Effector memory CD4-positive, alpha-beta T cell (primary cell): ENCODE results near the gene EVI2A.
"Not testable (repeated sequence)": the region's sequence is repeated elsewhere in the genome, so short reads cannot be mapped to it uniquely, and the experiment has no call there.

Source experiments
- DNase-seq, 3 donors: peaks; one replicate each; pipeline ENCODE4 v3.0.0-alpha.2; 2020
- H3K27ac ChIP-seq: 2 replicates; pipeline ENCODE4 v1.7.0; 2013; ENCODE audit warnings: mild to moderate bottlenecking, low read length, moderate library complexity; ENCODE audit not compliant: insufficient read depth, poor library complexity, severe bottlenecking
- H3K27me3 ChIP-seq: replicated peaks from 2 replicates; pipeline ENCODE4 v1.7.0; 2013; ENCODE audit warnings: mild to moderate bottlenecking, low read length; ENCODE audit not compliant: insufficient read depth, control insufficient read depth, poor library complexity, severe bottlenecking
- H3K36me3 ChIP-seq: 2 replicates; pipeline ENCODE4 v1.7.0; 2013; ENCODE audit warnings: mild to moderate bottlenecking, low read length, moderate library complexity; ENCODE audit not compliant: control insufficient read depth, insufficient read depth
- H3K4me1 ChIP-seq: 2 replicates; pipeline ENCODE4 v1.7.0; 2013; ENCODE audit warnings: low read length, mild to moderate bottlenecking; ENCODE audit not compliant: control insufficient read depth, insufficient read depth, poor library complexity, severe bottlenecking
- H3K4me3 ChIP-seq: 2 replicates; pipeline ENCODE4 v1.7.0; 2013; ENCODE audit warnings: low read length, low read depth, mild to moderate bottlenecking; ENCODE audit not compliant: insufficient read depth, poor library complexity, severe bottlenecking
- H3K9me3 ChIP-seq: 2 replicates; pipeline ENCODE4 v1.7.0; 2013; ENCODE audit warnings: mild to moderate bottlenecking, low read length, moderate library complexity; ENCODE audit not compliant: control insufficient read depth

Gene EVI2A

DNA sequence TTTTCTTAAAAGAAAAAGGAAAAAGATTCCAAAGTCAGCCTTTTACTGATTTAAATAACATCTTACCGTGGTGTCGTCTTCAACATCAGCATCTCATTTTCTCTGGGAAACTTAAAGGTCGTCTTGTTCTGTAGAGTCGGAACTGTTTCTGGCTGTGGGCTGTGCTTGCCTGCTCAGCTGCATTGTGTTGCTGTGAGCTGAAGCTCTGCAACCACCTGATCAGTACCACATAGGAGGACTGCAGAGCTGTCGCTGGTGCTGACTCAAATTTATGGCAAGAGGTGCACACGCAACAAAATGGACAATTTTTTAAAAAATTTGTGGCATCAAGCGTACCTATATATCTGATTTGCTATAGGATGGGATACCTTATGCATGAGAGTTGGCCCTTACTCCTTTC lies 24.3 kb downstream of the EVI2A start, which contains the start of gene OMG:
Gene OMG, minus strand, starts transcription at position 150 of the 400 bp plus-strand sequence. CDS start 908 bp downstream, outside the sequence.
- no peak within 1 kb of the TSS for H3K27ac ChIP-seq
- no peaks in the 10 kb centered on the region for H3K36me3 ChIP-seq
- no peaks in the 10 kb centered on the region for H3K27me3 ChIP-seq
- H3K4me3 ChIP-seq, result no peak within 1 kb of the TSS
- no peaks in the 10 kb centered on the region for H3K4me1 ChIP-seq
- no peak for DNase-seq
- H3K9me3 ChIP-seq, result no peaks in the 10 kb centered on the region

DNA sequence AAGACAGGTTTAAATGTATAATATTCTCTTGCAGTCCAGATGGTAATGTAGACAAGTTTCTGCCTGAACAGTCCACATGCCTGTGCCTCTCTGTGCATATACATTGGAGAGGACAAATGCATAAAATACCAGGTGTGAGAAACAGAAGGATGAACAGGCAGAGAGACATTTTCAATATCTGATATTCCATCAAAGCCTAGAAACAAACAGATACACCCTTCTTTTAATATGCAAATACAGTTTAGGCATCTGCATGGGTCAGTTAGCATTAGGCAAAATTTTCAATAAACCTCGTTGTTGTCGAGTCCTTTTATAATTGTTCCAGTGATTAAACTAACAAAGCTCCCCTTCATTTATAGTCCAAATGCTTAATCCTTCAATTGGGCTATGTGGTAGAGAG lies 25.3 kb downstream of the EVI2A start:
- Histone ChIP-seq H3K27me3 (no peaks in the 10 kb centered on the region), H3K4me3 (no peak overlapping the region), H3K36me3 (no peaks in the 10 kb centered on the region), H3K4me1 (no peaks in the 10 kb centered on the region), H3K27ac (no peak overlapping the region), H3K9me3 (no peaks in the 10 kb centered on the region)
- DNase-seq, result no peak

DNA sequence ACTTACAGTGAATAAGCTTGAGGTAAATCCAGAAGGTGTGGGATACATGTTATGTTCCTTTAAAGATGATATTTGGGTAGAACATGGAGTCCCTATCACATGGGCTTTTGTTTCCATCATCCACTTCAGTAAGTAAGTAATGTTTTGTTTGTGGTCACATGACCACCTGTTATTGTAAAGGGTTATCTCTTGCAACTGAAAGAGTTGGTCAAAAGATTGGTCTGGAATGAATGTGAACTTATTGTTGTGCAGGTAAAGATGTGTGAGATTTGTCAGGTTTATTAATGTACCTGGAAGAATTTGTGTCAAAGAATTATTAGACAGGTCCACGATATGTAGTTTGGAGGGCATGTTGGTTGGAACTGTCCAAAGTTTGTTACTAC lies 25.9 kb downstream of the EVI2A start:
- H3K9me3 ChIP-seq, result no peaks in the 10 kb centered on the region

DNA sequence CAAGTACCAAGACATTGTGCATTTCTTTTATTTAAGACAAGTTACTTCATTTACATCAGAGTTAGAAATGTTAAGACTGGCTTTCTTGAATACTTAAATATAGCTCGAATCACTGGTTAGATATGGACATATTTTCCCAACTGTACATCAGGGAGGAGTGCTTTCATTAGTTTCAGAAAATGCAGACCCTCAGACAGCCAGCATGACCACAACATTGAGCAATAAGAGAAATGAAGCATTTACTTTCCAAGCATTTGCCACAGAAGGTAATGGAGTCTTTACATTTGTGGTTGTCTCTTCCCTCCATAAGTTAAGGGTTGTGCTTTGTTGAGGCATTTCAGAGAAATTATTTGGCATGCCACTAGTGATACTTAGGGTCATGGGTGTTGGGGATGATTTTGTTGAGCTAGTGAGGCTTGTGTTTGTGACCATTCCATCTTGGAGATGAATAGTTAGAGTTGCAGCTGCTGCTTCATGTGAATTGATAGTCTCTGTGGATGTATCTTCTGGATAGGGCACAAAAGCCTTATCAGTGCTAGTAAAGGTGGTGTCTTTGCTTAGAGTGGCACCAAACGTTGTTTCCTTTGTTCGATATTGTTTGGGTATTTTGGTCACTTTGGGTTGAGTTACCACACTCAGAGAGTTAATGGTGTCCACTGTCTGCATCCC lies 26.5 kb downstream of the EVI2A start:
- Histone ChIP-seq H3K36me3 (no peaks in the 10 kb centered on the region), H3K27me3 (no peaks in the 10 kb centered on the region), H3K4me3 (no peak overlapping the region), H3K4me1 (no peaks in the 10 kb centered on the region), H3K27ac (no peak overlapping the region), H3K9me3 (no peaks in the 10 kb centered on the region)
- no peak for DNase-seq

More for the DNA sequence above, 25.9 kb downstream of the EVI2A start:
- Histone ChIP-seq H3K27ac (no peak overlapping the region), H3K27me3 (no peaks in the 10 kb centered on the region), H3K36me3 (no peaks in the 10 kb centered on the region), H3K4me1 (no peaks in the 10 kb centered on the region), H3K4me3 (no peak overlapping the region)
- no peak for DNase-seq

DNA sequence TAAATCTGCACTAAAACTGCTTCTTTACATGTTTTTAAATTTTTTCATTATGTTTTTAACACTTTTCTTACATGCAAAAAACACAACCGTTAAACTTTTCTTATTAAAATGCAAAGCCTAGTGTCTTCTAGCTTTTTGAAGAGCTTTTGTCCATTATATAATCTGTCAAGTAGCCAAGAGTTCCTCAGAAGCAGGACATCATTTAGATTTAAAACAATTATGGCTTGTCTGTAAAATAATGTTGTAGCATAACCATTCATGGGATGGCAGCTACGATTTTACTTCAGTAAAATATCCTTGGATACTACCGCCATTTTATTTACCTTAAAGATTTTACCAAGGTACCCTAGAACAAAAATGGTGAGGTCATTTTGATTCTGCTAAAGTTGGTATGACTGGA lies 27.2 kb downstream of the EVI2A start:
- H3K27ac ChIP-seq, result no peak overlapping the region
- no peaks in the 10 kb centered on the region for H3K9me3 ChIP-seq
- no peak for DNase-seq
- H3K4me1 ChIP-seq, result no peaks in the 10 kb centered on the region
- no peaks in the 10 kb centered on the region for H3K27me3 ChIP-seq
- no peak overlapping the region for H3K4me3 ChIP-seq
- H3K36me3 ChIP-seq, result no peaks in the 10 kb centered on the region

DNA sequence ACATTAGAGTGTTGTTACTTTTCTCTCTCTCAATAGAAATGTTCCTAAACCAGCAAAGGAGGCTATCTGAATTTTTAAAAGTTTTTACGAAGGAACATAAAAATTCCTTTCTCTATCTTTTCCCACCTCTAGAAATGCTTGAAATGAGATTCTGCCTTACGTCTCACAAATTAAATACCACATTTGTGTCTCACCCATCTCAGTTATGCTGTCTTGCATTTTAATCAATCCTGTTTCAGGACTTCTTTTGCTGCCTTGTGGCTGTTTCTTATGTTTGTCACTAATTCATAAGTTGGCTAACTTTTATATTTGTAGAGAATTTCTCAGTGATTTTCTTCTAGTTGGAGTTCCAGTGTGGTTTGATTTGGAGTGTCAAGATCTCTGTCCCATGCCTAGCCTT lies 27.8 kb downstream of the EVI2A start:
- H3K27ac ChIP-seq, result no peak overlapping the region

DNA sequence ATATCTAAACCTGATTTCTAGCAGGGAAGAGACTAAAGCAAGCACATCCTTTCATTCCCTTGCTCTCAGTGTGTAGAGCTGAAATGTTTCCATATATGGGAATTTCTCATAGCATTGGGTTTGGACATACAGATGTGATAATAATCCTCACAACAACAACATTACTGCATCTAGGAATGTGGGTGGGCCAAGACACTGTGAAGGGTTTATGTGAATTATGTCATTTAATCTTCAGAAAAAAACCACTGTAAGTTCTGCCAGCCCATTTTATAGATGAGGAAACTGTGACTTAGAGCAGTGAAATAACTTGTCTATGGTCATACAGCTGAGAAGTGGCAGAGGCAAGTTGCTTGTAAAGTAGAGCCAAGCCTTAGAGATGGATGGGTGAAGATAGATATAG lies 29.6 kb downstream of the EVI2A start:
- Histone ChIP-seq H3K36me3 (no peaks in the 10 kb centered on the region), H3K27ac (no peak overlapping the region), H3K4me3 (no peak overlapping the region), H3K4me1 (no peaks in the 10 kb centered on the region), H3K27me3 (no peaks in the 10 kb centered on the region), H3K9me3 (no peaks in the 10 kb centered on the region)
- DNase-seq, result no peak

More for the DNA sequence above, 27.8 kb downstream of the EVI2A start:
- DNase-seq, result no peak
- Histone ChIP-seq H3K36me3 (no peaks in the 10 kb centered on the region), H3K4me1 (no peaks in the 10 kb centered on the region), H3K4me3 (no peak overlapping the region), H3K9me3 (no peaks in the 10 kb centered on the region), H3K27me3 (no peaks in the 10 kb centered on the region)

DNA sequence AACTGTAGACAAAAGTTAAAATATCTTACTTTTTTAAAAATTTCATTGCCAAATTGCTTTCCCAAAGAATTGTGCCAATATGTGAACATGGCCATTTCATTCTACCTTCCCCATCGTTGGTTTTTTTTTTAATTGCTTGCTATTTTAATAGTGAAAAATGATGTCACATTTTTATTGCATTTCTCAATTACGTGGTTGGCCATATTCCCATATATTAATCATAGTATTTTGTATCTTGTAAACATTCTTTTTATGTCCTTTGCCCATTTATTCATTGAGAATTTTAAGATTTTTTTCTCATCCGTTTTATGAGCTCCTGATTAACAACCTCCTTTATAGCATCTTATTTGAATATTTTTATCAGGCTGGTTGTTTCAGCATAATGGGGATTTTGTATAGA lies 31.6 kb downstream of the EVI2A start:
- DNase-seq, result no peak
- H3K4me1 ChIP-seq, result no peaks in the 10 kb centered on the region
- no peaks in the 10 kb centered on the region for H3K9me3 ChIP-seq
- no peak overlapping the region for H3K27ac ChIP-seq
- H3K27me3 ChIP-seq, result no peaks in the 10 kb centered on the region
- H3K4me3 ChIP-seq, result no peak overlapping the region
- no peaks in the 10 kb centered on the region for H3K36me3 ChIP-seq

DNA sequence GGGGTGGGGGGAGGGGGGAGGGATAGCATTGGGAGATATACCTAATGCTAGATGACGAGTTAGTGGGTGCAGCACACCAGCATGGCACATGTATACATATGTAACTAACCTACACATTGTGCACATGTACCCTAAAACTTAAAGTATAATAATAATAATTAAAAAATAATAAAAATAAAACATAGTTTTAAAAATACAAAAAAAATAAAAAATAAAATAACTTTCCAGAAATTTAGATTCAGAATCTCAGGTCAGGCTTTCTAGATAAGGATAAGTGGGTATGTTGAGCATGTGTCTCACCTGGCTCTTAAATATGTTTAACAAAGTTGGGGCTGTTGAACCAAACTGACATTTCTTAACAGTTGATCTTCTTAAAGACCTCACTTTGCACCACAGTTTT lies 33.5 kb downstream of the EVI2A start:
- H3K27me3 ChIP-seq, H3K9me3 ChIP-seq, H3K27ac ChIP-seq, H3K4me1 ChIP-seq, H3K36me3 ChIP-seq, H3K4me3 ChIP-seq, DNase-seq: not testable (repeated sequence)

DNA sequence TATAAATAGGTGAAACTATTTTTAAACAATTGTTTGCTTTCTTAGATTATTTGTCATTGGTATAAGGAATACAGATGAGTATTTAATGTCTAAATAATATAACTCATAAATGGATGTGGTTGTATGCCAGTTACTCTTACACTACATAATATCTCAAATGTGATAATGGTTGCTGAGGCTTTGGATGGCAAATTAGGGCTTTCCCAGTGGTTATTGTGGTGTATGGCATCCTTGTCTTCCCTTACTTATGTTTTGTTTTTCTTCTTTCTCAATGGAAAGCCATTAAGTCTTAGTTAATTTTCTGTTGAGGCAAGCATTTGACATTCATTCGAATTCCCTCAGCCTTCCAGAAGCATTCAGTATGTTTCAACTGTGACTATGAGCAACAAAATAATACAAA lies 34.8 kb downstream of the EVI2A start:
- no peak overlapping the region for H3K4me3 ChIP-seq
- H3K36me3 ChIP-seq, result no peaks in the 10 kb centered on the region
- H3K4me1 ChIP-seq, result no peaks in the 10 kb centered on the region
- no peak overlapping the region for H3K27ac ChIP-seq
- no peaks in the 10 kb centered on the region for H3K9me3 ChIP-seq
- DNase-seq, result no peak
- no peaks in the 10 kb centered on the region for H3K27me3 ChIP-seq
